PFSK-1 (cell line): ENCODE results near the gene PHF12.

Source experiments
- FOXP2 ChIP-seq: optimal IDR thresholded peaks from 2 replicates; pipeline ENCODE3; 2011; ENCODE audit warnings: borderline replicate concordance, control low read depth, inconsistent platforms; ENCODE audit not compliant: insufficient read depth; ENCODE audit errors: extremely low read length, extremely low read depth
- POLR2AphosphoS5 ChIP-seq: IDR thresholded peaks from 2 replicates; pipeline ENCODE4 v1.6.1; 2012; ENCODE audit warnings: low read depth, mild to moderate bottlenecking, control low read depth, low read length, moderate library complexity
- SIN3A ChIP-seq: IDR thresholded peaks from 2 replicates; pipeline ENCODE4 v1.6.1; 2012; ENCODE audit warnings: mild to moderate bottlenecking, low read length, moderate library complexity, borderline replicate concordance; ENCODE audit not compliant: insufficient read depth
- TAF1 ChIP-seq: IDR thresholded peaks from 2 replicates; pipeline ENCODE4 v1.6.1; 2012; ENCODE audit warnings: low read length, control low read depth, borderline replicate concordance; ENCODE audit not compliant: insufficient read depth
- TF ChIP-seq, protein P1 (sequence below), 2 experiments: IDR thresholded peaks; 2 replicates each; pipeline versions ENCODE4 v1.6.1 to v1.8.0; 2011 to 2012; ENCODE audit warnings: low read depth in 2 of 2, low read length in 2 of 2, control low read depth in 1 of 2, inconsistent platforms in 1 of 2, mild to moderate bottlenecking in 1 of 2, moderate library complexity in 1 of 2; ENCODE audit not compliant: insufficient read depth in 1 of 2

The PHF12 gene

DNA sequence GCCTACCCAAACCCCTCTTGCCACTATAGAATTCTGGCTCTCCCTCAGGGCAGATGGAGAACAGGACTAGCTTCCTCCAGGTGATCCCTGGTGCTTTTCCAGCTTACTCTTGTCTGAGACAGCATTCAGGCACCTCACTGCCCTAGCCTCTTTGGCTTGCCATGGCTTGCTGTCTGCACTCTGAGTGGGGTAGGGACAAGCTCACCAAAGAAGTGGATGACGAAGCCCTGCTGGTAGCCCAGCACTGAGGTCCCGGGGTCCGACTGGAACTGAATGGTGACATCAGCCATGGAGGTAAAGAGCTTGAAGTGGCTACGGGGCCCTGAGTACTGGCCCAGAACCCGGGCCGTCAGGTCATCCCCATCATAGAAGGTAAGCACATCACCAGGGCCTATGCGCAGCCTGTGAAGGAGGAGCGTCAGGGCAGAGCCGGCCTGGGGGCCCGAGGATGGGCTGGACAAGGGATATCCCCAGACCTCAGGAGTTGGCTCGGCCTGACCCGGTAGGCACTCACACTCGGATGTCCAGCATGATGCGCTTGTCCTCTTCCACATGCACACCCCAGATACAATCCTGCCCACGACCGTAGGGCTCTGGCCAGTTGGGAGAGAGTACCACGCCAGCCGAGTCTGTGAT lies 7.6 kb upstream of the PHF12 start:
- TF ChIP-seq FOXP2 = no peak
- TF ChIP-seq POLR2AphosphoS5 = no peak
- no peak for TF ChIP-seq SIN3A
- no peak for TF ChIP-seq TAF1
- TF ChIP-seq, protein P1, sequence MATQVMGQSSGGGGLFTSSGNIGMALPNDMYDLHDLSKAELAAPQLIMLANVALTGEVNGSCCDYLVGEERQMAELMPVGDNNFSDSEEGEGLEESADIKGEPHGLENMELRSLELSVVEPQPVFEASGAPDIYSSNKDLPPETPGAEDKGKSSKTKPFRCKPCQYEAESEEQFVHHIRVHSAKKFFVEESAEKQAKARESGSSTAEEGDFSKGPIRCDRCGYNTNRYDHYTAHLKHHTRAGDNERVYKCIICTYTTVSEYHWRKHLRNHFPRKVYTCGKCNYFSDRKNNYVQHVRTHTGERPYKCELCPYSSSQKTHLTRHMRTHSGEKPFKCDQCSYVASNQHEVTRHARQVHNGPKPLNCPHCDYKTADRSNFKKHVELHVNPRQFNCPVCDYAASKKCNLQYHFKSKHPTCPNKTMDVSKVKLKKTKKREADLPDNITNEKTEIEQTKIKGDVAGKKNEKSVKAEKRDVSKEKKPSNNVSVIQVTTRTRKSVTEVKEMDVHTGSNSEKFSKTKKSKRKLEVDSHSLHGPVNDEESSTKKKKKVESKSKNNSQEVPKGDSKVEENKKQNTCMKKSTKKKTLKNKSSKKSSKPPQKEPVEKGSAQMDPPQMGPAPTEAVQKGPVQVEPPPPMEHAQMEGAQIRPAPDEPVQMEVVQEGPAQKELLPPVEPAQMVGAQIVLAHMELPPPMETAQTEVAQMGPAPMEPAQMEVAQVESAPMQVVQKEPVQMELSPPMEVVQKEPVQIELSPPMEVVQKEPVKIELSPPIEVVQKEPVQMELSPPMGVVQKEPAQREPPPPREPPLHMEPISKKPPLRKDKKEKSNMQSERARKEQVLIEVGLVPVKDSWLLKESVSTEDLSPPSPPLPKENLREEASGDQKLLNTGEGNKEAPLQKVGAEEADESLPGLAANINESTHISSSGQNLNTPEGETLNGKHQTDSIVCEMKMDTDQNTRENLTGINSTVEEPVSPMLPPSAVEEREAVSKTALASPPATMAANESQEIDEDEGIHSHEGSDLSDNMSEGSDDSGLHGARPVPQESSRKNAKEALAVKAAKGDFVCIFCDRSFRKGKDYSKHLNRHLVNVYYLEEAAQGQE (IDR thresholded peaks at IDR 0.05; ENCODE audit: insufficient read depth in 1 of 2, low read depth in 2 of 2, low read length in 2 of 2) = no peak

DNA sequence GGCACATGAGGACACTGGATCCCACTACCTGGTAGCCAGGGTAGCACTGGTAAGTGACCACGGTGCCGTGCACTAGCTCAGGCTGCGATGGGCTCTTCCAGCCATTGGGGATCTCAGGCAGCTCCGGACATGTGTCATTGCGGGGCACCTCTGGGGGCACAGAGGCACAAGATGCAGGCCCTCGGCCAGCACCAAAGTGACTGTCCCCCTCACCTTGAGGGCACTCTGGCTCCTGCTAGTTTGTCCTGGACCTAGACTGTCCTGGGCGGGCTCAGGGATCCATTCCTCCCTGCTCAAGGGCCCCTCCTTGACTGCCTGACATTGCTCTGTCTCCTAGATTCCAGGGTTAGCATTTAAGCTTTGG lies 6.7 kb upstream of the PHF12 start:
- TF ChIP-seq FOXP2 = no peak
- no peak for TF ChIP-seq SIN3A
- no peak for TF ChIP-seq POLR2AphosphoS5
- TF ChIP-seq, protein P1 (IDR thresholded peaks at IDR 0.05; ENCODE audit: insufficient read depth in 1 of 2, low read depth in 2 of 2, low read length in 2 of 2) = no peak
- no peak for TF ChIP-seq TAF1

DNA sequence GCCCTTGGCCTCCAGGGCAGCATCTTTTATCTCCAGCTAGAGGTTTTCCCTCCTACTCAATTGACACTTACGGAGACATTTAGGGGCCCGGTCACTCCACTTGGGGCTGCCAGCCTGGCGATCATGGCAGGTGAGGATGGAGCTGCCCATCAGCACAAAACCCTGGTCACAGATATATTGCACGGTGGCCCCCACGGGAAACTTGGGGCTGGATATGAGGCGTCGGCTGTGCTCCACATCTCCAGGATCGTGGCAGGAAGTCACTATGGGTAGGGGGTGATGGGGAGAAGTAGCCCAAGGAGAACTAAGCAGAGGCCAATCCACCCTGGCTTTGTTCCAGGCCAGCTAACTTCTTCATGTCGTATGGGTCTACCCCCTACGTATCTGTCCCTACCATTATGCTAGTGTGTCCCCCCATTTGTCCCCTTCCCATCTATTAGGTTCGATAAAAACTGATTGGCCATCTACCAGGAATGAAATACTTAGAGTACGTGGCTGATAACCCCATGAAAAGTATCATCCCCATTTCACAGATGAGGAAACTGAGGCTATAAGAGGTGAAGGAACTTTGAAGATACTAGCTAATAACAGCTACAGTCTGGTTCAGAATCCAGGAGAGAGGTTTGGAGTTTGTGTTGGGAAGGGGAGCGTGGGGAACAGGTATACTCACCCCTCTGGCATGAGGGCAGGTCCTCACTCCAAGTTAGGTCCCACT lies 6.1 kb upstream of the PHF12 start:
- no peak for TF ChIP-seq POLR2AphosphoS5
- TF ChIP-seq TAF1 = no peak
- no peak for TF ChIP-seq FOXP2
- no peak for TF ChIP-seq SIN3A
- TF ChIP-seq, protein P1 (IDR thresholded peaks at IDR 0.05; ENCODE audit: insufficient read depth in 1 of 2, low read depth in 2 of 2, low read length in 2 of 2) = no peak

DNA sequence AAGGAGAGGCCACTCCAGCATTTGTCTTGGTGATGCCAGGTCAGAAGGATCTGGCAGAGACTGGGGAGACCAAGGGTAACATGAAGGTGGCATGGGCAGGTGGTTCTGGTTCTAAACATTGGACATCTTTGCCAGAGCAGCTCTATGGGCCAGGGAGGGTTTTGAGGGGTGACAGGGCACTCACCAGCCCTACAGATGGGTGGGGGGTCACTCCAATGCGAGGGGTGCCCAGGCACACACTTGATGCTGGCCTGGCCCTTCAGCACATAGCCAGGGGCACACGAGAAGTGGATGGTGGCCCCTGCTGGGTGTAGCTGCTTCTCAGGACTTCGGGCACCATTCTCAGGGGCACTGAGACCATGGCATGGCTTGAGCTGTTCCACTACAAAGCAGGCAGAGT lies 5.5 kb upstream of the PHF12 start:
- TF ChIP-seq TAF1 = no peak
- no peak for TF ChIP-seq SIN3A
- no peak for TF ChIP-seq FOXP2
- TF ChIP-seq POLR2AphosphoS5 = no peak
- TF ChIP-seq, protein P1 (IDR thresholded peaks at IDR 0.05; ENCODE audit: insufficient read depth in 1 of 2, low read depth in 2 of 2, low read length in 2 of 2) = no peak
